T-cell (primary cell): ENCODE data around the gene GOT1. TPM values are rescaled to one million over a fixed set of nuclear protein-coding genes. Genes with fewer than 3 reads are reported as not detected.

Experiments used
- ATAC-seq, 4 experiments: fragments of 200-7000 bp in 3 of 4; fragments of 150-1000 bp in 1 of 4; cut with Tn5 transposase; replicated peaks in 1 of 4; 1 replicate in 3 of 4; 2 replicates in 1 of 4; pipeline ENCODE4 v1.10.0; 2021; ENCODE audit warnings: moderate library complexity in 3 of 4, mild to moderate bottlenecking in 2 of 4, moderate number of reproducible peaks in 1 of 4
- CTCF ChIA-PET, 2 donors: fragments of 300-600 bp; sonication (Branson Sonifier 250); formaldehyde crosslinking; loops; one replicate each; lab custom pipeline; 2022; ENCODE audit warnings: antibody characterized with exemption in 2 of 2; lab: Charles Lee
- POLR2A ChIA-PET, 2 donors: fragments of 300-600 bp; sonication (Branson Sonifier 250); formaldehyde crosslinking; loops; one replicate each; lab custom pipeline; 2022; ENCODE audit warnings: antibody characterized with exemption in 2 of 2; lab: Charles Lee
- DNase-seq, 35 experiments: peaks; one replicate each; pipeline versions ENCODE4 v3.0.0 to v3.0.0-alpha.2; 2013 to 2023
- H3K27ac ChIP-seq: one replicate; pipeline ENCODE4 v1.5.1; 2013; ENCODE audit warnings: low read length
- H3K27me3 ChIP-seq, 2 experiments: replicated peaks in 1 of 2; 1 replicate in 1 of 2; 2 replicates in 1 of 2; pipeline versions ENCODE4 v1.6.1 to v1.7.0; 2013; ENCODE audit warnings: low read length in 1 of 2, mixed read lengths in 1 of 2; ENCODE audit not compliant: control insufficient read depth in 2 of 2, insufficient read depth in 2 of 2; ENCODE audit errors: extremely low read depth in 1 of 2
- H3K36me3 ChIP-seq, 2 donors: 1 replicate in 1 of 2; 2 replicates in 1 of 2; pipeline versions ENCODE4 v1.6.1 to v1.7.0; 2013; ENCODE audit warnings: low read length in 1 of 2; ENCODE audit not compliant: control insufficient read depth in 2 of 2, insufficient read depth in 1 of 2; ENCODE audit errors: extremely low read depth in 1 of 2
- H3K4me1 ChIP-seq, 2 experiments: 1 replicate in 1 of 2; 2 replicates in 1 of 2; pipeline versions ENCODE4 v1.6.1 to v1.7.0; 2013; ENCODE audit warnings: low read length in 2 of 2, mixed read lengths in 1 of 2; ENCODE audit not compliant: insufficient read depth in 2 of 2, control insufficient read depth in 1 of 2; ENCODE audit errors: extremely low read depth in 1 of 2
- H3K4me3 ChIP-seq, 2 donors: 1 replicate in 1 of 2; 2 replicates in 1 of 2; pipeline versions ENCODE4 v1.5.1 to v1.7.0; 2013; ENCODE audit warnings: mild to moderate bottlenecking in 2 of 2, low read length in 1 of 2, moderate library complexity in 1 of 2; ENCODE audit not compliant: control insufficient read depth in 1 of 2; ENCODE audit errors: extremely low read depth in 1 of 2
- H3K9me3 ChIP-seq: 2 replicates; pipeline ENCODE4 v1.7.0; 2013
- H3K27ac Mint-ChIP-seq, 2 donors: one replicate each; pipeline ENCODE4 v1.8.0; 2020 to 2021; ENCODE audit warnings: mild to moderate bottlenecking in 2 of 2, mixed read lengths in 2 of 2
- H3K27me3 Mint-ChIP-seq, 2 donors: one replicate each; pipeline ENCODE4 v1.8.0; 2021 to 2022; ENCODE audit warnings: mixed read lengths in 2 of 2
- H3K36me3 Mint-ChIP-seq: one replicate; pipeline ENCODE4 v1.8.0; 2021; ENCODE audit warnings: mixed read lengths
- H3K4me1 Mint-ChIP-seq, 3 donors: one replicate each; pipeline ENCODE4 v1.8.0; 2020 to 2022; ENCODE audit warnings: mixed read lengths in 3 of 3, mild to moderate bottlenecking in 1 of 3
- H3K4me3 Mint-ChIP-seq, 3 donors: one replicate each; pipeline ENCODE4 v1.8.0; 2020 to 2022; ENCODE audit warnings: mild to moderate bottlenecking in 3 of 3, mixed read lengths in 3 of 3, moderate library complexity in 3 of 3
- H3K9me3 Mint-ChIP-seq, 3 donors: one replicate each; pipeline ENCODE4 v1.8.0; 2020 to 2022; ENCODE audit warnings: mixed read lengths in 3 of 3
- WGBS: methylation state at CpG from one replicate; pipeline ENCODE4 v1.1.5; 2013; ENCODE audit warnings: missing lambda C conversion rate; ENCODE audit not compliant: insufficient coverage; 5-methylcytosine and 5-hydroxymethylcytosine counted together
- total RNA-seq, 35 experiments: library from RNA in 6 of 35; stranded (reverse) in 6 of 35; fragments of 120-200 nt in 1 of 35; gene quantifications; one replicate each; pipeline versions ENCODE4 v1.2.1 to v1.2.4 and lab custom pipeline; 2013 to 2026

Gene GOT1
- total RNA-seq, 5 donors from 2014 or later (not counting 1 experiment from before 2014, with no cell fraction given), result 4.5 to 12.9 (median 10.7) TPM

GRCh38 chr10:99353182-99353581, 77.2 kb downstream of the GOT1 start:
- H3K27ac Mint-ChIP-seq, result no peak overlapping the region
- ChIA-PET POLR2A (no interaction called here), CTCF (interaction anchor here in 1 of 2 donors (0.6 kb wide), 1 partner anchor 74 kb away, joined by 3 read pairs; no protein-coding TSS in a partner anchor)
- DNase-seq (no peak), ATAC-seq (no peak)
- Histone ChIP-seq H3K36me3 (no peaks in the 10 kb centered on the region), H3K27ac (no peak overlapping the region), H3K4me3 (no peak overlapping the region), H3K27me3 (peaks cover 0 to 3% of the 10 kb centered on the region in 2 experiments), H3K4me1 (no peaks in the 10 kb centered on the region), H3K9me3 (no peaks in the 10 kb centered on the region)
- H3K4me1 Mint-ChIP-seq, result no peaks in the 10 kb centered on the region
- WGBS, result no CpG with 5 or more reads among the region's 1 CpG
- H3K4me3 Mint-ChIP-seq, result no peak overlapping the region
- no peaks in the 10 kb centered on the region for H3K36me3 Mint-ChIP-seq
- no peaks in the 10 kb centered on the region for H3K9me3 Mint-ChIP-seq
- peaks cover 11 to 22% of the 10 kb centered on the region in 2 donors for H3K27me3 Mint-ChIP-seq

- Mint-ChIP-seq H3K36me3 (no peaks in the 10 kb centered on the region), H3K4me3 (no peak overlapping the region), H3K4me1 (no peaks in the 10 kb centered on the region), H3K9me3 (no peaks in the 10 kb centered on the region), H3K27me3 (peaks cover 4 to 19% of the 10 kb centered on the region in 2 donors), H3K27ac (no peak overlapping the region)
- POLR2A ChIA-PET, result interaction anchor here in 1 of 2 donors (0.6 kb wide), 1 partner anchor 59 kb away, joined by 4 read pairs; no protein-coding TSS in a partner anchor
- no peaks in the 10 kb centered on the region for H3K36me3 ChIP-seq
- H3K27me3 ChIP-seq, result peaks cover 0 to 5% of the 10 kb centered on the region in 2 experiments
- no peak overlapping the region for H3K4me3 ChIP-seq
- WGBS, result 65% methylated on average over 2 of the region's 5 CpGs
- CTCF ChIA-PET, result no interaction called here
- no peaks in the 10 kb centered on the region for H3K4me1 ChIP-seq
- ATAC-seq, result no peak
- H3K9me3 ChIP-seq, result no peaks in the 10 kb centered on the region
- no peak overlapping the region for H3K27ac ChIP-seq
- DNase-seq, result no peak
These were observed 82.8 kb downstream of the GOT1 start for GRCh38 chr10:99347672-99348071.

Other genes with a start within 250 kb of the GOT1 start
- under 1 TPM in 4 of 5 donors, not detected in 1; 0.13 to 0.23 (median 0.18) TPM for gene HPSE2, start 194.8 kb downstream of the GOT1 start, total RNA-seq
- gene CNNM1, start 101.3 kb downstream of the GOT1 start, total RNA-seq, result 1 to 10 TPM in 1 of 5 donors, under 1 TPM in 4; 0.25 to 1.2 (median 0.36) TPM
- under 1 TPM in 1 of 5 donors, not detected in 4; 0.15 TPM for gene NKX2-3, start 102.3 kb upstream of the GOT1 start, total RNA-seq
- gene SLC25A28, start 189.8 kb upstream of the GOT1 start, total RNA-seq, result 10 to 100 TPM; 78.9 to 90.4 (median 87.0) TPM
- gene ENTPD7, start 228.9 kb upstream of the GOT1 start, total RNA-seq, result 1 to 10 TPM; 2.6 to 3.8 (median 3.4) TPM